ENCODE measurements around the gene RERE.
"Not testable (repeated sequence)": the region's sequence is repeated elsewhere in the genome, so short reads cannot be mapped to it uniquely, and the experiment has no call there.

The RERE gene

GRCh38 chr1:8702850-8703810, 114.3 kb downstream of the RERE start:
- WGBS, 2 experiments (ENCODE audit: insufficient coverage in 2 of 2): 0 to 1% methylated on average over 52 to 68 of the region's 88 CpGs
- H3K9me3 ChIP-seq (ENCODE audit: control insufficient read depth, low read length): no peaks in the 10 kb centered on the region
- H3K36me3 ChIP-seq (ENCODE audit: control insufficient read depth, insufficient read depth, low read length): no peaks in the 10 kb centered on the region
- peak overlapping the region; percentile 71 for H3K4me3 ChIP-seq (ENCODE audit: extremely low read depth, insufficient read depth, low read length, poor library complexity, severe bottlenecking)
- peaks cover 52% of the 10 kb centered on the region for H3K4me1 ChIP-seq (ENCODE audit: control insufficient read depth, insufficient read depth, low read length, poor library complexity, severe bottlenecking)
- peak overlapping the region; percentile 88 for H3K27ac ChIP-seq (ENCODE audit: low read depth, low read length, severe bottlenecking)

GRCh38 chr1:8702472-8702849, 115.0 kb downstream of the RERE start:
- no peaks in the 10 kb centered on the region for H3K9me3 ChIP-seq (ENCODE audit: control insufficient read depth, low read length)
- H3K27ac ChIP-seq (ENCODE audit: low read depth, low read length, severe bottlenecking): peak overlapping the region; percentile 88
- 0% methylated on average over 4 to 5 of the region's 7 CpGs for WGBS, 2 experiments (ENCODE audit: insufficient coverage in 2 of 2)
- H3K4me3 ChIP-seq (ENCODE audit: extremely low read depth, insufficient read depth, low read length, poor library complexity, severe bottlenecking): peak overlapping the region; percentile 71
- H3K4me1 ChIP-seq (ENCODE audit: control insufficient read depth, insufficient read depth, low read length, poor library complexity, severe bottlenecking): peaks cover 47% of the 10 kb centered on the region
- no peaks in the 10 kb centered on the region for H3K36me3 ChIP-seq (ENCODE audit: control insufficient read depth, insufficient read depth, low read length)

GRCh38 chr1:8701794-8702471, 115.5 kb downstream of the RERE start:
- peak overlapping the region; percentile 71 for H3K4me3 ChIP-seq (ENCODE audit: extremely low read depth, insufficient read depth, low read length, poor library complexity, severe bottlenecking)
- WGBS, 2 experiments (ENCODE audit: insufficient coverage in 2 of 2): 0% methylated on average over 6 of the region's 7 CpGs
- H3K4me1 ChIP-seq (ENCODE audit: control insufficient read depth, insufficient read depth, low read length, poor library complexity, severe bottlenecking): peaks cover 43% of the 10 kb centered on the region
- H3K36me3 ChIP-seq (ENCODE audit: control insufficient read depth, insufficient read depth, low read length): no peaks in the 10 kb centered on the region
- H3K9me3 ChIP-seq (ENCODE audit: control insufficient read depth, low read length): no peaks in the 10 kb centered on the region
- peak overlapping the region; percentile 69 for H3K27ac ChIP-seq (ENCODE audit: low read depth, low read length, severe bottlenecking)

GRCh38 chr1:8699679-8700078, 117.8 kb downstream of the RERE start:
- no peak overlapping the region for H3K4me3 ChIP-seq (ENCODE audit: extremely low read depth, insufficient read depth, low read length, poor library complexity, severe bottlenecking)
- H3K4me1 ChIP-seq (ENCODE audit: control insufficient read depth, insufficient read depth, low read length, poor library complexity, severe bottlenecking): peaks cover 31% of the 10 kb centered on the region
- WGBS, 2 experiments (ENCODE audit: insufficient coverage in 2 of 2): 94 to 96% methylated on average over 5 to 7 of the region's 7 CpGs
- H3K9me3 ChIP-seq (ENCODE audit: control insufficient read depth, low read length): no peaks in the 10 kb centered on the region
- H3K36me3 ChIP-seq (ENCODE audit: control insufficient read depth, insufficient read depth, low read length): no peaks in the 10 kb centered on the region
- no peak overlapping the region for H3K27ac ChIP-seq (ENCODE audit: low read depth, low read length, severe bottlenecking)

GRCh38 chr1:8698937-8699447, 118.4 kb downstream of the RERE start:
- no peak overlapping the region for H3K27ac ChIP-seq (ENCODE audit: low read depth, low read length, severe bottlenecking)
- H3K9me3 ChIP-seq (ENCODE audit: control insufficient read depth, low read length): no peaks in the 10 kb centered on the region
- WGBS, 2 experiments (ENCODE audit: insufficient coverage in 2 of 2): 100% methylated on average over 1 of the region's 3 CpGs
- H3K36me3 ChIP-seq (ENCODE audit: control insufficient read depth, insufficient read depth, low read length): no peaks in the 10 kb centered on the region
- H3K4me1 ChIP-seq (ENCODE audit: control insufficient read depth, insufficient read depth, low read length, poor library complexity, severe bottlenecking): peaks cover 25% of the 10 kb centered on the region
- H3K4me3 ChIP-seq (ENCODE audit: extremely low read depth, insufficient read depth, low read length, poor library complexity, severe bottlenecking): no peak overlapping the region

- 75 to 88% methylated on average over 1 of the region's 3 CpGs for WGBS, 2 experiments (ENCODE audit: insufficient coverage in 2 of 2)
- no peaks in the 10 kb centered on the region for H3K9me3 ChIP-seq (ENCODE audit: control insufficient read depth, low read length)
- H3K36me3 ChIP-seq (ENCODE audit: control insufficient read depth, insufficient read depth, low read length): peaks cover 4% of the 10 kb centered on the region
- no peak overlapping the region for H3K4me3 ChIP-seq (ENCODE audit: extremely low read depth, insufficient read depth, low read length, poor library complexity, severe bottlenecking)
- H3K4me1 ChIP-seq (ENCODE audit: control insufficient read depth, insufficient read depth, low read length, poor library complexity, severe bottlenecking): peaks cover 22% of the 10 kb centered on the region
- H3K27ac ChIP-seq (ENCODE audit: low read depth, low read length, severe bottlenecking): no peak overlapping the region
Observed at GRCh38 chr1:8698012-8698630, 119.3 kb downstream of the RERE start.

DNA sequence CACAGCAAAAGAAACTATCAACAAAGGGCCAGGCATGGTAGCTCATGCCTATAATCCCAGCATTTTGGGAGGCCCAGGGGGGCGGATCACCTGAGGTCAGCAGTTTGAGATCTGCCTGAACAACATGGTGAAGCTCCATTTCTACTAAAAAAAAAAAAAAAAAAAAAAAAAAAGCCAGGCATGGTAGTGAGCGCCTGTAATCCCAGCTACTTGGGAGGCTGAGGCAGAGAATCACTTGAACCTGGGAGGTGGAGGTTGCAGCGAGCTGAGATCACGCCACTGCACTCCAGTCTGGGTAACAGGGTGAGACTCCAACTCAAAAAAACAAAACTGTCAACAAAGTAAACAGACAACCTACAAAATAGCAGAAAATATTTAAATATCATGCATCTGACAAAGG, 122.0 kb downstream of the RERE start:
- peaks cover 22% of the 10 kb centered on the region for H3K4me1 ChIP-seq (ENCODE audit: control insufficient read depth, insufficient read depth, low read length, poor library complexity, severe bottlenecking)
- WGBS, 2 experiments (ENCODE audit: insufficient coverage in 2 of 2): 90% methylated on average over 2 of the region's 4 CpGs; no CpG with 5 or more reads in 1 of the 2 experiments
- peaks cover 22% of the 10 kb centered on the region for H3K36me3 ChIP-seq (ENCODE audit: control insufficient read depth, insufficient read depth, low read length)
- H3K9me3 ChIP-seq (ENCODE audit: control insufficient read depth, low read length); H3K27ac ChIP-seq (ENCODE audit: low read depth, low read length, severe bottlenecking); H3K4me3 ChIP-seq (ENCODE audit: extremely low read depth, insufficient read depth, low read length, poor library complexity, severe bottlenecking): not testable (repeated sequence)

DNA sequence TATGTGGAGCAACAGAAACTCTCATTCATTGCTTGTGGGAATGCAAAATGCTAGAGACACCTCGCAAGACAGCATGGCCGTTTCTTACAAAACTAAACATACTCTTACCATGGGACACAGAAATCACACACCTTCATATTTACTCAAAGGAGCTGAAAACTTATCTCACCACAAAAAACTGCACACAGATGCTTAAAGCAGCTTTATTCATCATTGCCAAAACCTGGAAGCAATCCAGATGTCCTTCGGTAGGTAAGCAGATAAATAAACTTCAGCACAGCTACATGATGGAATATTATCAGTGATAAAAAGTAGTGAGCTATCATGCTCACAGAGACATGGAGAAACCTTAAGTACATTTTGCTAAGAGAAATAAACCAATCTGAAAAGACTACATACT, 124.3 kb downstream of the RERE start:
- H3K4me1 ChIP-seq (ENCODE audit: control insufficient read depth, insufficient read depth, low read length, poor library complexity, severe bottlenecking): peaks cover 4% of the 10 kb centered on the region
- no peaks in the 10 kb centered on the region for H3K9me3 ChIP-seq (ENCODE audit: control insufficient read depth, low read length)
- peaks cover 22% of the 10 kb centered on the region for H3K36me3 ChIP-seq (ENCODE audit: control insufficient read depth, insufficient read depth, low read length)
- no peak overlapping the region for H3K4me3 ChIP-seq (ENCODE audit: extremely low read depth, insufficient read depth, low read length, poor library complexity, severe bottlenecking)
- no peak overlapping the region for H3K27ac ChIP-seq (ENCODE audit: low read depth, low read length, severe bottlenecking)
- WGBS, 2 experiments (ENCODE audit: insufficient coverage in 2 of 2): 100% methylated on average over 2 of the region's 3 CpGs; no CpG with 5 or more reads in 1 of the 2 experiments

- WGBS, 2 experiments (ENCODE audit: insufficient coverage in 2 of 2): 100% methylated on average over 1 of the region's 1 CpG
- H3K36me3 ChIP-seq (ENCODE audit: control insufficient read depth, insufficient read depth, low read length): peaks cover 31% of the 10 kb centered on the region
- no peak overlapping the region for H3K27ac ChIP-seq (ENCODE audit: low read depth, low read length, severe bottlenecking)
- no peak overlapping the region for H3K4me3 ChIP-seq (ENCODE audit: extremely low read depth, insufficient read depth, low read length, poor library complexity, severe bottlenecking)
- H3K4me1 ChIP-seq (ENCODE audit: control insufficient read depth, insufficient read depth, low read length, poor library complexity, severe bottlenecking): peaks cover 9% of the 10 kb centered on the region
- no peaks in the 10 kb centered on the region for H3K9me3 ChIP-seq (ENCODE audit: control insufficient read depth, low read length)
Observed at GRCh38 chr1:8691662-8692061, 125.8 kb downstream of the RERE start.

- H3K36me3 ChIP-seq (ENCODE audit: control insufficient read depth, insufficient read depth, low read length): peaks cover 38% of the 10 kb centered on the region
- H3K4me1 ChIP-seq (ENCODE audit: control insufficient read depth, insufficient read depth, low read length, poor library complexity, severe bottlenecking): peaks cover 9% of the 10 kb centered on the region
- no peak overlapping the region for H3K4me3 ChIP-seq (ENCODE audit: extremely low read depth, insufficient read depth, low read length, poor library complexity, severe bottlenecking)
- H3K27ac ChIP-seq (ENCODE audit: low read depth, low read length, severe bottlenecking): no peak overlapping the region
- H3K9me3 ChIP-seq (ENCODE audit: control insufficient read depth, low read length): no peaks in the 10 kb centered on the region
- WGBS, 2 experiments (ENCODE audit: insufficient coverage in 2 of 2): 100% methylated on average over 2 to 4 of the region's 4 CpGs
Observed at GRCh38 chr1:8690253-8690525, 127.3 kb downstream of the RERE start.
